ENCODE measurements around the gene YOD1.

Gene YOD1

DNA sequence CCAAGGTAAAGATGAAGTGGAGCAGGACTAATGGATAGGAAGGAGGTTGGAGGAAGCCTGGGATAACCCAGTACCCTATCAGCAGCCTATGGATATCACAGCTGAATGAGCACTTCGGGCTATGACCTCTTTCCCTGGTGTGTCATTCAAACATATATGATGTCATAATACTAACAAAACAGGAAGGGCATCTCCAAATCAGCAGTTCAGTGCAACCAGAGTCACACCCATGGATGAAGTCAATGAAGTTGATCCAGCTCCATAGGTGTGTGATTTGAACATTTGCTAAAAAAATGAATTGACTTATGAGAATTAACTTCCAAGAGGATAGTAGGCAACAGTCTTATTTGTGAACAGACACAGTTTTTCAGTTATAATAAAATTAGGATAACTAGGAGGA, 16.8 kb downstream of the YOD1 start:
- in situ Hi-C loops (cut with HindIII; ENCODE audit: low sequenced_read_pairs): no loop called here
- TF ChIP-seq CTCF (IDR thresholded peaks at IDR 0.05; ENCODE audit: low read depth, low read length, missing control alignments): no peak
- no peak overlapping the region for H3K4me3 ChIP-seq (ENCODE audit: low read depth, low read length)
- no peak for DNase-seq (ENCODE audit: low read depth)

GRCh38 chr1:207033302-207033701, 17.7 kb downstream of the YOD1 start:
- no peak for TF ChIP-seq CTCF (IDR thresholded peaks at IDR 0.05; ENCODE audit: low read depth, low read length, missing control alignments)
- H3K4me3 ChIP-seq (ENCODE audit: low read depth, low read length): no peak overlapping the region
- in situ Hi-C loops (cut with HindIII; ENCODE audit: low sequenced_read_pairs): no loop called here
- no peak for DNase-seq (ENCODE audit: low read depth)

GRCh38 chr1:207032528-207033017, 18.4 kb downstream of the YOD1 start, which contains the start of gene C1orf116:
Gene C1orf116 (minus strand): TSS chr1:207032756. CDS start chr1:207027598, 5,158 bp downstream.
- DNase-seq (ENCODE audit: low read depth): no peak
- no peak for TF ChIP-seq CTCF (IDR thresholded peaks at IDR 0.05; ENCODE audit: low read depth, low read length, missing control alignments)
- no peak within 1 kb of the TSS for H3K4me3 ChIP-seq (ENCODE audit: low read depth, low read length)
- in situ Hi-C loops (cut with HindIII; ENCODE audit: low sequenced_read_pairs): no loop called here

- in situ Hi-C loops (cut with HindIII; ENCODE audit: low sequenced_read_pairs): no loop called here
- no peak for TF ChIP-seq CTCF (IDR thresholded peaks at IDR 0.05; ENCODE audit: low read depth, low read length, missing control alignments)
- no peak for DNase-seq (ENCODE audit: low read depth)
- H3K4me3 ChIP-seq (ENCODE audit: low read depth, low read length): no peak overlapping the region
Measured at GRCh38 chr1:207031632-207032264, 19.3 kb downstream of the YOD1 start.

DNA sequence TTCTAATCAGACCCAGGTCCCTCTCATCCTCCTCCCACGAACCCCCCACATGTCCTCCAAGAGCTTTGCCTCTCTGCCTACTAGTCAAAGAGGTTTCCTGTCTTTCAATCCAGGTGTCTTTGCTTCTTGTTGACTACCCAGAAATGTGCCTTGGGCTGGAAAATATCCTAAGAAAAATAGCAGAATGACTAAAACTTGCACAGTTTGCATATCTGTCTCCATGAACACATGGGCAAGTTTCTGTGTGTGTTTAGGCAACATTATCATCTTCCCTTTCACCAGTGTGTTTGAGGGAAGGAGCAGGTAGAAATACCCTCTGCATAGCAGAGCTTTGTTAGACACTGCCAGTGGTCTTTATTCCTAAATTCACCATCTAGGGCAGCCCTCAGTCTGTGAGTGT, 20.0 kb downstream of the YOD1 start:
- no peak overlapping the region for H3K4me3 ChIP-seq (ENCODE audit: low read depth, low read length)
- no peak for DNase-seq (ENCODE audit: low read depth)
- in situ Hi-C loops (cut with HindIII; ENCODE audit: low sequenced_read_pairs): no loop called here
- no peak for TF ChIP-seq CTCF (IDR thresholded peaks at IDR 0.05; ENCODE audit: low read depth, low read length, missing control alignments)

DNA sequence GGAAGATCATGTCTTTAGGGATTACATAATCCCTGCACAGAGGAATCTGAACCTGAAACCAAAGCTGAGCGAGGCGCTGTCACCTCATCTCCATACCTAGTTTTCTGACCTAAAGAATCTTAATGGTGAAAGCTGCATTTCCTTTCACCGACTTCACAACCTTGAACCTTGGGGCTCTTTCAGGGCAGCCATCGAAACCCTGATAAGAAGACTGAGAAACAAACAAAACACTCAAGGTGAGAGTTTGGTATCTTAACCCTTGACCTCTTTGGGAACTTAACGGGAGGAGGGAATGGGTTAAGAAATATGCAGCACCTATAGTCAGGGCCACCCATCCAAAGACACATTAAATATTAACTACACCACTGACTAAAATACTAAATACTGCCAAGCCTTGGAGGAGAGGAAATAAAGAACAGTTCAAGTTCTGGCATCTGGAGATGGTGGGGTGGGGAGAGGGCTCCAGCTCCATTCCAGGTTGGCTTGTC, 20.4 kb downstream of the YOD1 start:
- no peak overlapping the region for H3K4me3 ChIP-seq (ENCODE audit: low read depth, low read length)
- TF ChIP-seq CTCF (IDR thresholded peaks at IDR 0.05; ENCODE audit: low read depth, low read length, missing control alignments): no peak
- in situ Hi-C loops (cut with HindIII; ENCODE audit: low sequenced_read_pairs): no loop called here
- DNase-seq (ENCODE audit: low read depth): no peak
